ENCODE results near the gene HOXD11.
A peak's percentile ranks its signal among the peaks of the same experiment; 100 is the strongest.

The HOXD11 gene

DNA sequence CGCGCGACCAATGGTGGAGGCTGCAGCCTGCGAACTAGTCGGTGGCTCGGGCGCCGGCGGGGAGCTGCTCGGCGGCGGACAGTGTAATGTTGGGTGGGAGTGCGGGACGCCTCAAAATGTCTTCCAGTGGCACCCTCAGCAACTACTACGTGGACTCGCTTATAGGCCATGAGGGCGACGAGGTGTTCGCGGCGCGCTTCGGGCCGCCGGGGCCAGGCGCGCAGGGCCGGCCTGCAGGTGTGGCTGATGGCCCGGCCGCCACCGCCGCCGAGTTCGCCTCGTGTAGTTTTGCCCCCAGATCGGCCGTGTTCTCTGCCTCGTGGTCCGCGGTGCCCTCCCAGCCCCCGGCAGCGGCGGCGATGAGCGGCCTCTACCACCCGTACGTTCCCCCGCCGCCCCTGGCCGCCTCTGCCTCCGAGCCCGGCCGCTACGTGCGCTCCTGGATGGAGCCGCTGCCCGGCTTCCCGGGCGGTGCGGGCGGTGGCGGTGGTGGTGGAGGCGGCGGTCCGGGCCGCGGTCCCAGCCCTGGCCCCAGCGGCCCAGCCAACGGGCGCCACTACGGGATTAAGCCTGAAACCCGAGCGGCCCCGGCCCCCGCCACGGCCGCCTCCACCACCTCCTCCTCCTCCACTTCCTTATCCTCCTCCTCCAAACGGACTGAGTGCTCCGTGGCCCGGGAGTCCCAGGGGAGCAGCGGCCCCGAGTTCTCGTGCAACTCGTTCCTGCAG, 15.8 kb downstream of the HOXD11 start, which contains the start of gene HOXD9:
Gene HOXD9, plus strand, starts transcription at position 37 of the 728 bp plus-strand sequence. Its CDS starts 50 bp downstream, at position 87.
- DNase-seq, result no peak

DNA sequence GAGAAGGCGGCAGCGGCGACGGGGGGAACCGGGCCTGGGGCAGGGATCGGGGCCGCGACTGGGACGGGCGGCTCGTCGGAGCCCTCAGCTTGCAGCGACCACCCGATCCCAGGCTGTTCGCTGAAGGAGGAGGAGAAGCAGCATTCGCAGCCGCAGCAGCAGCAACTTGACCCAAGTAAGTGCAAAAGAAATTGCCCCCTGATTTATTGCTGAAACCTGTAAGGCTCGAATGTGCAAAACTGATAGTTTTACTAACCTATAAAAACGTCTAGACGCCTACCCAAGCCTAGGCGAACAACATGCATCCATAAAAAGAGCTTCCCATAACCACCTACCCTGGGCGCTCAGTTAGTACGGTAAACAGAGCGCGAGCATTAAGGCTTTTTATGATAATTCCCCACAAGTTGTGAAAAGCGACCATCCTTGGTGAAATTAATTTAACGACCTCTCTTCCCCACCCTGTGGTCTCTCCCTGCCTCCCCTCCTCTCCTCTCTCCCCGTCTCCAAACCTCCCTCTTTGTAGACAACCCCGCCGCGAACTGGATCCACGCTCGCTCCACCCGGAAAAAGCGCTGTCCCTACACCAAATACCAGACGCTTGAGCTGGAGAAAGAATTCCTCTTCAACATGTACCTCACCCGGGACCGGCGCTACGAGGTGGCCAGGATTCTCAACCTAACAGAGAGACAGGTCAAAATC, 16.5 kb downstream of the HOXD11 start:
- DNase-seq, result no peak

DNA sequence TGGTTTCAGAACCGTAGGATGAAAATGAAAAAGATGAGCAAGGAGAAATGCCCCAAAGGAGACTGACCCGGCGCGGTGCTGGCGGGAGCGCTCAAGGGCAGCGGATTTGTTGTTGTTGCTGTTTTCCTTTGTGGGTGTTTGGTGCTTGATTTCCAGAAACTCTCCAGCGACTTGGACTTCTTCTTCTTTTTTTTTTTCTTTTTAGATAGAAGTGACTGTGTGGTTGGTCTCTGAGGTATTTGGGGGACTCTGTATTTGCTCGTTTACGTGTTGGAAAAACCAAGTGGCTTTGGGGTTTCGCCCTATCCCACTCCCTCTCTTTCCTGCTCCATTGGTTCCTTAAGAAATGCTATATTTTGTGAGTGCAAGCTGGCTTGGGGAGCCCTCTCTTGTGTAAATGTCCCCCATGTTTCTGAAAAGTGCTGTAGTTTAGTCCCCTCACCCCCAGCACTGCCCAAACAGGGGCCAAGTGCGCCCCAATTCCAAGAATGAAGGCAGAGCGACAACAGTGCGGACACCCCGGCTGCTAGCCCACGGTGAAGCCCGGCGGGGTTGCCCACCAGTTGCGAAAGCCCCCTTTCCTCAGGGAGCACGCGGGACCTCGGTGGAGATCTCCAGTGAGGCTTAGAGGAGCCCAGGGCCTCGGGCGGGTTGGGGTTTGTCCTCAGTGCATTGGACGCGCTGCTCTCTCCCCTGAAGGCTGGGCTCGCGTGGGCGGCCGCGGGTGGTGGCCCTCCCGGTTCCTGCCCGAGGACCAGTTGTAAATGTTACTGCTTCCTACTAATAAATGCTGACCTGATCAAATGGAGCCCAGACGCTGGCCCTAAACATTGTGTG, 17.2 kb downstream of the HOXD11 start:
- DNase-seq, result no peak

DNA sequence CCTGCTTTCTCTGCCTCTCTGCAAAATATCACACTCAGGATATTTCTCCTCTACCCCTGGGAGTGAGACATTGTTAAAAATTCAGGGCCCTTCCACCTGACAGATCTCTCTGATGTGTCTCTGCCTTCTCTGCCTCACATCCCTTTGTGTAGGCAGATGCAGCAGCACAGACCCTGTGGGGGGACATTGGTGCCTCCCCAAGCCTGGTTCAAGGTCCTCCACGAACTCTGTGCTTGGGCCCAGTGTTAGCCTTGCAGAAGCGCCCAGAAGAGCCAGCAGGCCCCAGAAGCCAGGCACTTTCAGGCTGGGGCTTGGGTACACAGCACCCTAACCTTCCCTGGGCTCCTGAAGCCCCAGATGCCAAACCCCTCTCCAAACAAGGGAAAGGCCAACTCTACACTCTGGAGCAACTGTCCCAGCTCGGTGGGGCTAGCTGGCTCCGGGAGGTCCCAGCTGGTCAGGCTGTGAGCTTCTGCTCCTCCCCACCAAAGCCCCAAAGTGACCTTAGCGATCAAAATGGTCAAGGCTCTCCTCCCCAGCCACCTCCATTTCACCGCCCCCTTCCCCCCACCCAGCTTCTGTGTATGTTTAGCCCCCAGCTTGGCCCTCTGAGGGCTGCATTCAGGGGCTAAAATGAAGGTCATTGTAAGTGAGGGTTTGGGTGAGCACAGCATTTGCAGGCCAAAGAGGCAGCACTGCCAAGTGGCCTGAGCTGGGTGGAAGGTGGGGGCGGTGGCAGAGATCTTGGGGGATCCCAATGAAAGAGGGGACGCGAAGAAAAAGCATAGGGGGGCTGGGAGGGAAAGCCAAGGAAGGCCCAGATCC, 18.1 kb downstream of the HOXD11 start:
- DNase-seq, result no peak

DNA sequence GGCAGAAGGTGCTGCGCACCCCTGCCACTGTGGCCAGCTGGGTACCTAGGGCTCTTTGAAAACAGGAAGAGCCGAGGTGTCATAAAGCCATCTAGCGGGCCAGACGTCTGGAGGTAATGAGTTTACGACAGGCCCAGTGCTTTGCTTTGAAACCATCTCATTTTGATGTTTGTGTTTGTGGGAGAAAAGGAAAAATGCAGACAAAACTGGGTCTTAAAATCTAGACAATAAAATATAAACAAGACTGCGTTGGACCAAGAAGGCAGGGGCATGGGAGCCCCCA, 18.6 kb downstream of the HOXD11 start:
- no peak for DNase-seq

DNA sequence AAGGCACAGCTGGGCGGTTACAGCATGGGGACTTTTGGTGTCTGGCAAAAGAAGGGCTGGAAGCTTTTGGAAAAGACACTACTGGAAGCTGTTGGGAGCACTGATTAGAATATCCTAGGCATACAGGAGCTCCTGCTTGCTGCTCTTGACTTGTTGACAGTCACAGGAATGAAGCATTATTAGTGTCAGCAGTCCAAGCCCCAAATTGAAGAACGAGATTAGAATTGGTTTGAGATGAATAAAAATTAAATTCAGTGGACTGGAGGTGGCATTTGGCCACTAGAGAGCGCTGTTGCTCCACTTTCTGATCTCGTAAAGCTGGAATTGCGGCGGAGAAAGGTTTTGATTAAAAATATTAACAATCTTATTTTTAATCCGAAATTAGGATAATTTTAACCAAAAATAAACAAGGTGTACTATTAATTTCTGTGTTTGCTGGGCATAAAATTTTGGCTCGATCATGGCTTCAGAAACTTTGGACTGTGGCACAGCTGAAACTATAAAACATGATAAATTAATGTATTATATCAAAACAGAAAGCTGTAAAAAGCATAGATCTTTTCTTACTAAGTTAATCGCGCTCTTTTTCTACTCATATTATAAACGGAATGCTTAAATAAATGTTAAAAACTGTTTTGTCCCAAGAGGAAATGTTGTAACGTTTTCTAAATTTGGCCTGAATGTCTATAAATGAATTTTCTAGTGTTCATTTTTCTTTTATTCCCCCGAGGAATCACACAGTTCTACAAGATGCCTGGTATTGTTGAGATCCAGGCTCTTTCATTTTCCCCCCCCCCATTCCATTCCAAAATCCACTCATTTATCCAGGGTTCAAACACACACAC, 20.1 kb downstream of the HOXD11 start:
- peak; percentile 84 for DNase-seq

DNA sequence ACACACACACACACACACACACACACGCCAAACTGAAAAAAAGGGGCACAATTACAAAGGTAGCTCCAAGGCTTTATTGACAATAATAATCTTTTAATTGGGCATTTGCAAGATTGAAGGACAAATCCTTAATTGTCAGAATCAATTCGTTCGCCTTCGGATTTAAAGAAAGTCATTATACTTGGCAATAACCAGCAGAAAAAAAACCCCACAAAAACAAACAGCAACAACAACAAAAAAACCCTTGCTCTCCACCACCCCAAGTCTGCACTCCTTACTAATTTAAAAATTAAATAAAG, 20.6 kb downstream of the HOXD11 start:
- no peak for DNase-seq

DNA sequence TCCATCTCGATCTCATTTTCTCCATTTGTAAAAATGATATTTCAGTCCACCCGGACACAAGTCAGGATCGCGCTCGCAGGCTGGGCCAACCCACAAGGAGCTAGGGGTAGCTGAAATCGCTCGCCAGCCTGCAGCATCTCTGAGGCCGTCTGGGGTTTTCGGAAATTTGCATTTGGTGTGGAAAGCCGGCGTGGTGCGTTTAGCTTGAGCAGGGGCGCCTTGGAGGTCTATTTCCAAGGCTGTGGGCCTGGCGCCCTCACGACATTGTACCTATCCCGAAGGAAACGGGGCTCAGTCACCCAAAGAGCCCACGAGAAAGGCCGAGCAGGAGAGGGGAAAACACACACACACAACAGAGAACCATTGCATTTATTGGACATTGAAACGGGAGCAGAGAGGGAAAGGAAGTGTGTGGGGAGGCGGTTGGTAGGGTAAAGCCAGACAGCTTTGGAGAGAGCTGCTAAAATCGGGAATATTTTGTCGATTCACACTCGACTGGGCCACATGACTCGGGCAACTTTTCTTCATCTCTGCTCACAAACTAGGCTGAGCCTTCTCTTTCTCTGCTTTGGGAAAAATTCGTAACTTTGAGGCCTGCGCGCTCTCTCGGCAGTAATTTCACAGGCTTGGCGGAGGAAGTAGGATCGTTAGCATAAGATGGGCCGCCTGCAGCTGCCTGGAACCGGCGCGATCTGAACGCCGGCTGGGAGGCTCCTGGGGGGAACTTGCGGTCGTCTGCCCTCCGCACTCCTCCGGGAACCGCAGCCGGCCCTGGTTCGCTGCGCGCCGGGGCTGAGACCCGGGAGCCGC, 21.3 kb downstream of the HOXD11 start:
- DNase-seq, result no peak

DNA sequence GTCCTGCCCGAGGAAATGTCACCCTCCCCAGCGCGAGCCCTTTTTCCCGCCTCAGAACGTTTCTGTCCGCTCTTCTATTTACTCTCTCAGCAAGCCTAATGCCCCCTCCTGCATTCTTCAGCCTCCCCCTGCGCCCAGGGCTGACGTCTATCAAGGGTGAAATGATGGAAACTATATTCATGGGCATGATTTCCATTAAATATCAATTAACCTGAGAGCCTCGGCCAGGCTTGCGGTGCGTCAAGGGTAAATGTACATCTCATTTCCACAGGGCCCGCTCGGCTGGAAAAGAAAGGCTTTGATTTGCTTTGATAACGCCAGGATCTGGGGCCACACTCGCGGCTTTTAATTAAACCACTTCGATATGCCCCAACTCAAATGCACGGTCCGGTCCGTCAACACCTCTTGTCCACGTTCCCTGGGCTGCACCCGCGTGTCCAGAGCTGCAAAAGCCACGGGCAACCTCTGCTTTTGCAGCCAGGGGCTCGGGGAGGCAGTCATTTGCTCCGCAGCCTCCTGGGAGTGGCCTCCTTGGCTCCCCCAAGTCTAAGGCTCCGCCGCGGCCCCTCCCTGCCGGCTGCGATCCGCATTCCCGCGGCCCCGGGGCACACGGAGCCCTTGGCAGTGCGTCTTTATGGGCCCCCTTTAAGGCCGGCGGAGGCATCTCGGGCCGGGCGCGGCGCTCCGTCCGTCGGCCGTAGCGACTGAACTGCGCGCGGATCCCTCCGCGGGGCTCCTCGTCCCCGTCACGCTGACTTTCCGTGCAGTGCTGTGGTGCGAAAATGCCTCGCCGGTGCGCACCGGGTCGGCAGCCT, 22.1 kb downstream of the HOXD11 start, which contains the start of gene HOXD8:
Gene HOXD8, plus strand, starts transcription at position 724 of the 815 bp plus-strand sequence. CDS start 662 bp downstream, outside the sequence.
- DNase-seq, result no peak

DNA sequence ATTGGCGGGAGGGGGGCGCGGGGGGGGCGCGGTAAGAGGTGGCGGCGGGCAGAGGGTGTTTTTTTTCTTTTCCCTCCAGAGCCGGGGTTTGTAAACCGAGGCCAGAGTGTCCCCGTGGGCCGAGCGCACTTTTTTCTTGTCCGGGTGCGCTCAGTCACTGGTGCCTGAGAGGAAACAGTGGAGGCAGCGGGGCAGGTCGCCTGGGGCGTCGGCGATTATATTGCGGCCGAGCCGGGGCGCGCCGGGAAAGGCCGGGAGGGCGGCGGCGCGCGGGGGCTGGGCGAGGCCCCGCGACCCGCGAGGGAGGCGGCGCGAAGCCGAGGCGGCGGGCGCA, 22.7 kb downstream of the HOXD11 start:
- no peak for DNase-seq

DNA sequence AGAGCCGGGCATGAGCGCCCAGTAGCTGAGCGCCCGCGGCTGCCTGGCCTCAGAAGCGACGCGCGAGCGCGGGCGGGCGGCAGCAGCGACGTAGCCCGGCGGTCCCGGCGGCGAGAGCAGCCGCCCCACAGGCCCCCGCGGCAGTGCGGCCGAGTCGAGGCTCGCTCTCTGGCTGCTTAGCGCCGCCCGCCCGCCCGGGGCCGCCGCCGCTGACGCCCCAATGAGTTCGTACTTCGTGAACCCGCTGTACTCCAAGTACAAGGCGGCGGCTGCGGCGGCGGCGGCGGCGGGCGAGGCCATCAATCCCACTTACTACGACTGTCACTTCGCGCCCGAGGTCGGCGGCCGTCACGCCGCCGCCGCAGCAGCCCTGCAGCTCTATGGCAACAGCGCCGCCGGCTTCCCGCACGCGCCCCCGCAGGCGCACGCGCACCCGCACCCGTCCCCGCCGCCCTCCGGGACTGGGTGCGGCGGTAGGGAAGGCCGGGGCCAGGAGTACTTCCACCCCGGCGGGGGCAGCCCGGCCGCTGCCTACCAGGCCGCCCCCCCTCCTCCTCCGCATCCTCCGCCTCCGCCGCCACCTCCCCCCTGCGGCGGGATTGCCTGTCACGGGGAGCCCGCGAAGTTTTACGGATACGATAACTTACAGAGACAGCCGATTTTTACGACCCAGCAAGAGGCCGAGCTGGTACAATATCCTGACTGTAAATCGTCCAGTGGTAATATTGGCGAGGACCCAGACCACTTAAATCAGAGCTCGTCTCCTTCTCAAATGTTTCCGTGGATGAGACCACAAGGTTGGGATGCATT, 23.3 kb downstream of the HOXD11 start:
- DNase-seq, result no peak

DNA sequence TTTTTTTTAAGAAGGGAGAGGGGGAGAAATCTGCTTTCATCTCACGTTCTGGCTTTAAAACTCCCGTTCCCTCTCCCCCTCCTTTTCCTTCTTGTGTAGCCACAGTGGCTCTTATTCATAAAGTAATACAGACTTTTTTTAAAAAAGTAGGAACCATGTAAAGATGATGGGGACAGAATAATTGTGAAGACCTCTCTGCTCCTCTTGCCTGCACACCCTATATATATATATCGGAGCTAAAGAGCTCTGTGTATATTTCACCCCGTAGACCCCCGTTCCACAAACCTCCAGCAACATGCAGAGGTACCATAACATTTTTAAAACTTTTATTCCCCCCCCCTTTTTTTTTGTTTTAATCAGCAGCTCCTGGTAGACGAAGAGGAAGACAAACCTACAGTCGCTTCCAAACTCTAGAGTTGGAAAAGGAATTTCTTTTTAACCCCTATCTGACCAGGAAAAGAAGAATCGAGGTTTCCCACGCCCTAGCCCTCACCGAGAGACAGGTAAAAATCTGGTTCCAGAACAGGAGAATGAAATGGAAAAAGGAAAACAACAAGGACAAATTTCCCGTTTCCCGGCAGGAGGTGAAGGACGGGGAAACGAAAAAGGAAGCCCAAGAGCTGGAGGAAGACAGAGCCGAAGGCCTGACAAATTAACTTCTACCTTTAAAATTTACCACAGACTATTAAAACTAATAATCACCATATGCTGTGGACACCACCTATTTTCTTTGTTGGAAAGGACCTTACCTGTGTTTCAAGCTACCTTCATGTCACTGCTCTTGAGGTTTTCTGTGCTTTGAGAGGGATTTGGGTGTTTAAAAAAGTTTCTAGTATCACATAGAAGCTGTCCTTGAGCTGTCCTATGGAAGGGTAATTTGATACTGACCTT, 24.1 kb downstream of the HOXD11 start:
- no peak for DNase-seq

DNA sequence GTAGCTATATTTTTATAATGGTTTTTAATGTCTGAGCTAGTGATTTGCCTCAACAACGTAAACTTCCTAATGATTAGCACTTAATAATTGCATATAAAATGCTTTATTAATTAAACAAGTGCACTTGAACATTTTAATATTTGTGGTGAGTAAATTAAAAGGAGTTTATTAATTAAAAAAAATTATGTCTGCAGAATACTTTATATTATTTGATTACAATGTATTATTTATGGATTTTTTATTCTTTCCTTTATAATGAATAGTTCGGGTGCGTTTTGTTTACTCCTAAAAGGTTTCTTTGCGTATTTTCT, 24.7 kb downstream of the HOXD11 start:
- DNase-seq, result no peak

DNA sequence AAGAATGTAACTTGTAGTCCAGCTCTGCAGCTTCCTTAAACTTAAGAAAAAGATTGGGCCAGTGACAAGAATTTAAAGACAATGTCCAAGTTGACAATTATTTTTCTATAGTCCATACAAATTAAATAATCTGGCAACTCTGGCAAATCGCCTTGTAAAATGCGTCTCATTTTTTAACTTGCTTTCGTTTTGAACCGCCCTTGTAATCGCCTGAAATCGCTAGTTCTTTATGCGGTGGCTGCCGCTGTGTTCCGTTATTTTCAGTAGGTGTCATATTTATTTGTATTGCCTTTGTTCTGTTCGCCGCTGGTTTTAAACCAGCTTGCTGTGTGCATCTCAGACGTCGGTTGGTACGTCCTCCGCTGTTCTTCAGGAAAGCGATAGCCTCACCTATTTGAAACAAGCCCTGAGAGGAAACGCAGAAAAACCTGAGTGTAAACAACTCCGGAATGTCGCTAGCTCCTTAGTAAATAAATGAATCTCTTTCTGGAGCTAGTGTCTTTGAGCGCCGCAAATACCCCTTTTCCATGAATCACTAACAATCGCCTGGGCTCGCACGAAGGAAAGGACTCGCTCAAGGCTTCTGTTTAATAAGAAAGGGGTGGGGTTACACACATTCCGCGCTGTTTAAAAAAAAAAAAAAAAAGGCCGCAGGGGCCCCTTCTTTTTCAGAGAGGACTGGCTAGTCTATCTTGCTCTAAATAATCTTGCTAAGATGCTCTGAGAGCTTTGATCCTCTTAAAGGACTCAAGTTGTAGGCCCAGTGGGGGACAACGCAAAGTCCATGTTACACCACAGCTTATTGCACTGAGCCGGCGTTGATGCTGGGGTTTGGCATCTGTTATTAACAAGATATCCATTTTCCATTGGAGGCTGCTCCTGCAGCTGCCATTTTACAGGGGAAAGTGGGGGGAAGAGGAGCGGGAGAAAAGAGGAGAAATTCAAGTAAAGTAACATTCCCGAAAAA, 25.4 kb downstream of the HOXD11 start:
- DNase-seq, result no peak

DNA sequence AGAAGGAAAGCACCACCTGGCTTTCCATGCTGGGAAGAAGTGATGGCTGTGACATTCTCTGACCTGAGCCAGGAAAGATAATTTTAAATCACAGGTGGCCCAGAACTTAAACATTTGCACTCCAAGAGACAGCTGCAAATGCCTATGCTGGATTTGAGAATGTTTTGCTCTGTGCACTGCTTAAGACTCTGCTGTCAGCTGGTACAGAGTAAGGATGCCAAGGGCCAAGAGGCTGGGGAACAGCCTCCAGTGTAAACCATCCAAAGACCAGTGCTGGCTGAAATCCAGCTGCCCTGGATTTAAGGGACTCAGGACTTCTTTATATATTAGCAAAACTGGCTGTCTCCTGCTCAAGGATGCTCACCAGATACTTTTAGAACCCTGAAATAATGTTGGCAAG, 26.3 kb downstream of the HOXD11 start:
- no peak for DNase-seq

DNA sequence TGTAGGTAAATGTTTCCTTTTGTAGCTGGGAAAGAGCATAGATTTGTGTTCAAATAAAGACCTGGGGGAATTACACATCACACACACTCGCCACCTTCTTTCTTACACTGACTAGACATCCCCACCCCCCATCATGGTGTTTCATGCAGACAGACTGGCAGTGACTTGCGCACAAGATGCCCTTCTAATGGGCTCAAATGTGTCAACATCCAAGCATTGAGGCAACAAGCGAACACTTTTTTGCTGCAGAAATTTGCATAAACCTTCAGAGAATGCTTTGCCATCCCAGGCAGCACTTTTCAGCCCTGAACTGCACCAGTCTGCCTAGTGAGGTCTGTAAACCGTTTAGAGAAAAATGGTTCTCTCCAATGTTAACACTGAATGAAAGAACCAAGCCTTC, 27.0 kb downstream of the HOXD11 start:
- DNase-seq, result no peak

DNA sequence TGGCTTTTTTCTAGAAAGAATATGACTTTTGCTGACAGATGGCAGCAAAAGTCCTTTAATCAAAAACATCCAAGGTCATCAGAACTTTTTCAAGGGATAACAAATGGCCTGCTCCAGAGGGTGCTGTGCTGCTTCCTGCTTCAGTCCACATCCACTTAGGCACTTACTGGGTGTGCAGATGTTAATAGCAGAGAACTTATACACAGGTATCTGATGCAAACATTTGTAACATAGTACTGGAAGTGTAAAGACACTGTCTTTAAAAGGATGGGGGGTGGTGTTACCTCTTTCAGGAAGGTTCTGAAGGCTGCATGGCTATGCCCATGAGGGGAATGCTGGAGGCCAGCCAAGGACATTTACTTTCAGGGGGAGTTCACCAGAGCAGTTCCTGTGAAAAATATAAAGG, 28.0 kb downstream of the HOXD11 start:
- no peak for DNase-seq

Measured in hematopoietic multipotent progenitor cell treated with erythropoietin and hydrocortisone succinate and interleukin-3 and kit ligand, for 6 days (in vitro differentiated cells).